Aorta (tissue), 5 donors: Measurements from ENCODE around the gene KIN. TPM values are rescaled to one million over a fixed set of nuclear protein-coding genes. Genes with fewer than 3 reads are reported as not detected.

Experiments used
- ATAC-seq: fragments of 200-7000 bp; cut with Tn5 transposase; one replicate; pipeline ENCODE4 v1.9.1; 2022; ENCODE audit warnings: moderate library complexity; ENCODE audit not compliant: low FRiP score
- DNase-seq, 2 donors: peaks; one replicate each; pipeline ENCODE4 v3.0.0-alpha.2; 2020
- H3K27ac ChIP-seq, 2 donors: one replicate each; pipeline ENCODE4 v1.5.1; 2013; ENCODE audit warnings: low read length in 2 of 2, mild to moderate bottlenecking in 2 of 2, moderate library complexity in 2 of 2, control low read depth in 1 of 2, inconsistent platforms in 1 of 2, low read depth in 1 of 2
- H3K27me3 ChIP-seq, 2 donors: one replicate each; pipeline ENCODE4 v1.6.1; 2013; ENCODE audit warnings: control low read depth in 1 of 2, low read length in 1 of 2, mild to moderate bottlenecking in 1 of 2, moderate library complexity in 1 of 2; ENCODE audit not compliant: insufficient read depth in 2 of 2, control insufficient read depth in 1 of 2
- H3K36me3 ChIP-seq, 2 donors: one replicate each; pipeline ENCODE4 v1.6.1; 2013; ENCODE audit warnings: control low read depth in 1 of 2, low read length in 1 of 2, mild to moderate bottlenecking in 1 of 2; ENCODE audit not compliant: insufficient read depth in 2 of 2, control insufficient read depth in 1 of 2
- H3K4me1 ChIP-seq, 2 donors: one replicate each; pipeline ENCODE4 v1.6.1; 2013; ENCODE audit warnings: low read length in 2 of 2, control low read depth in 1 of 2, mild to moderate bottlenecking in 1 of 2, moderate library complexity in 1 of 2; ENCODE audit not compliant: insufficient read depth in 2 of 2, control insufficient read depth in 1 of 2
- H3K4me3 ChIP-seq, 2 donors: one replicate each; pipeline ENCODE4 v1.5.1; 2013; ENCODE audit warnings: low read length in 2 of 2, control low read depth in 1 of 2, mild to moderate bottlenecking in 1 of 2
- H3K9me3 ChIP-seq: one replicate; pipeline ENCODE4 v1.6.1; 2013; ENCODE audit warnings: mild to moderate bottlenecking, low read length; ENCODE audit not compliant: control insufficient read depth
- WGBS, 2 donors: extraction: QIAGEN DNeasy Blood & Tissue Kit; methylation state at CpG; one replicate each; pipeline ENCODE4 v1.1.7; 2013; 5-methylcytosine and 5-hydroxymethylcytosine counted together
- intact Hi-C, 2 donors: fragments of 100-400 bp; cut with DNase I; formaldehyde crosslinking; loops; one replicate each; pipeline versions ENCODE4 v1.14.2 to v1.15.0; 2022
- long read RNA-seq, 2 donors: library from polyadenylated mRNA; unstranded; transcript quantifications; one replicate each; pipeline ENCODE4 v2.0.0, GENCODE V29; 2020 to 2021
- polyA plus RNA-seq, 2 donors: library from polyadenylated mRNA; stranded (reverse); fragments of 200-250 nt; gene quantifications; one replicate each; pipeline ENCODE4 v1.2.3, GENCODE V29; 2013
- total RNA-seq, 2 donors: library from RNA; stranded (reverse); fragmentation: NEBNext Ultra II Directional; extraction: Animal tissue kit (Norgen Biotek cat#: 25700); gene quantifications; one replicate each; pipeline ENCODE4 v1.2.1, GENCODE V29; 2021
- donor health status: healthy with polysubstance abuse.
- donor health status: Bipolar disorder and iron deficiency.
- donor health status: DM: no; HTN: no; CAD: no.
- donor health status: DM: no; HTN: no; CAD: no.
- donor health status: DM: yes; HTN: yes; CAD: no.

KIN gene
- total RNA-seq (10 to 100 TPM; 13.4 TPM), polyA plus RNA-seq (1 to 10 TPM; 2.3 to 9.3 TPM)
- long read RNA-seq, donor 1, full-length matches to known transcripts: 6 of 16 reads
- long read RNA-seq, donor 1, partial matches to known transcripts: 5 of 16 reads
- long read RNA-seq, donor 1, other reads (novel, unspliced or antisense): 5 of 16 reads
- long read RNA-seq, donor 2, full-length matches to known transcripts: 3 of 5 reads
- long read RNA-seq, donor 2, partial matches to known transcripts: 1 of 5 reads
- long read RNA-seq, donor 2, other reads (novel, unspliced or antisense): 1 of 5 reads

DNA sequence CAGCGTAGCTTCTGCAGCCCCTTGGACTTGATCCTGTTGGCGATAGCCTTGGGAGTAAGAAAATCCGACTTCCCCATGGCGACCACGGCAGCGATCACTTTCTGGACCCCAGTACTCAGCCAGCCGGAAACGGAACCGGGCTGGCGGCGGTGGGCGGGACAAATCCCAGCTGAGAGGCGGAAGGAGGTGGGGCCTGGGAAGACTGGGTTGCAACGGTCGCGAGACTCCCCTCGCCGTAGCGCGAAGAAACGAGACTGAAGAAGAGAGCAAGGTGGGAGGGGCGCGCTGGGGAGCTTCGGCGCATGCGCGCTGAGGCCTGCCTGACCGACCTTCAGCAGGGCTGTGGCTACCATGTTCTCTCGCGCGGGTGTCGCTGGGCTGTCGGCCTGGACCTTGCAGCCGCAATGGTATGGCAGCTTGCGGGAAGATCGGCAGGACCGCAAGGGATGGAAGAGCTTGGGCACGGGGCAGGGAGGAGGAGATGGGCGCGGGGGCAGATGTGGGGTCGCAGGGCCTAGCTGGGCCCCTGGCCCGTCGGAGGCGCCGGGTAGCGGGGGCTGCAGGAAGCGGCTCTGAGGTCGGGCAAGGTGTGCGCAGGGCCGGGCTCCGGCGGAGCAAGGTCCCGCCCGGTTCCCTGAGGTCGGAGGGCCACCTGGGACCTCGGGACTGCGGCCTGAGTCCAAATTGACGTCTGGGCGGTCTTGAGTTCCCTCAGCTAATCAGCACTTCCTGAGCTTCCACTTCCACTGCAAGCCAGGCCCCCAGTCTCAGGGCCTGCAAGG lies at the start of gene KIN, which contains the start of gene ATP5F1C:
KIN (minus strand) TSS at position 137 of the 782 bp plus-strand sequence; CDS start at position 77, 60 bp downstream.
ATP5F1C (plus strand) TSS at position 321 of the 782 bp plus-strand sequence; CDS start at position 352, 31 bp downstream.
- no peaks in the 10 kb centered on the region for H3K36me3 ChIP-seq
- DNase-seq (peak; percentile 99), ATAC-seq (peak; percentile 100)
- peak within 1 kb of the TSS; percentile 76 to 92 for H3K4me3 ChIP-seq
- H3K9me3 ChIP-seq: no peaks in the 10 kb centered on the region
- no peaks in the 10 kb centered on the region for H3K27me3 ChIP-seq
- intact Hi-C loops: loop anchor here (1.0 to 10.0 kb wide), 3 partner anchors 30 to 93 kb away; partner anchors contain the start of gene TAF3 (in 2 of the 2)
- peak within 1 kb of the TSS in 1 of 2 donors; percentile 16 for H3K27ac ChIP-seq
- WGBS, 2 donors: 0% methylated on average over 59 of the region's 59 CpGs
- H3K4me1 ChIP-seq: peaks cover 0 to 3% of the 10 kb centered on the region in 2 donors

DNA sequence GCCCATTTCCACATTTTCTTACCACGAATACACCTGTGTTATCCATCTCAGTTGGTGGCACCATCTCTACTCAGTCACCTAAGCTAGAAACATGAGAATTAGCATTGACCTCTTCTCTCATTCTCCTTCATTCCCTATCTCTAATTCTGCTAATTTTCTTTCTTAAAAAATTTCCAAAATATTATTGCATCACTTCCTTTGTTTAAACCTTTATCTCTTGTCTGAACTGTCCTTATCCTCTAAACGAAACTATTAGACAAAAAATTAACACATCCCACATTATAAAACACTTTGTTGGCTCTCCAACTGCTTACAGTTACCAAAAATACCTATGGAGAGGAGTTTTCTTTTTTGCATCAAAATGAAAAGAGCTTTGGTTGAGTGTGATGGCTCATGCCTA lies 48.8 kb upstream of the KIN start:
- intact Hi-C loops: no loop called here
- WGBS, 2 donors: 91 to 94% methylated on average over 2 of the region's 2 CpGs

GRCh38 chr10:7834262-7834661 lies 46.5 kb upstream of the KIN start:
- Histone ChIP-seq H3K27me3 (no peaks in the 10 kb centered on the region), H3K36me3 (no peaks in the 10 kb centered on the region), H3K4me1 (no peaks in the 10 kb centered on the region), H3K9me3 (no peaks in the 10 kb centered on the region), H3K4me3 (no peak overlapping the region), H3K27ac (no peak overlapping the region)
- ATAC-seq (no peak), DNase-seq (no peak)
- intact Hi-C loops: no loop called here
- WGBS, 2 donors: 93 to 94% methylated on average over 3 of the region's 3 CpGs

More for the DNA sequence above, 48.8 kb upstream of the KIN start:
- Histone ChIP-seq H3K9me3 (no peaks in the 10 kb centered on the region), H3K4me1 (no peaks in the 10 kb centered on the region), H3K27ac (no peak overlapping the region), H3K4me3 (no peak overlapping the region), H3K27me3 (no peaks in the 10 kb centered on the region), H3K36me3 (no peaks in the 10 kb centered on the region)
- ATAC-seq (no peak), DNase-seq (no peak)

GRCh38 chr10:7833210-7833609 lies 45.4 kb upstream of the KIN start:
- no peaks in the 10 kb centered on the region for H3K4me1 ChIP-seq
- no peaks in the 10 kb centered on the region for H3K9me3 ChIP-seq
- no peaks in the 10 kb centered on the region for H3K27me3 ChIP-seq
- H3K36me3 ChIP-seq: no peaks in the 10 kb centered on the region
- DNase-seq (no peak), ATAC-seq (no peak)
- no peak overlapping the region for H3K4me3 ChIP-seq
- intact Hi-C loops: no loop called here
- no peak overlapping the region for H3K27ac ChIP-seq

DNA sequence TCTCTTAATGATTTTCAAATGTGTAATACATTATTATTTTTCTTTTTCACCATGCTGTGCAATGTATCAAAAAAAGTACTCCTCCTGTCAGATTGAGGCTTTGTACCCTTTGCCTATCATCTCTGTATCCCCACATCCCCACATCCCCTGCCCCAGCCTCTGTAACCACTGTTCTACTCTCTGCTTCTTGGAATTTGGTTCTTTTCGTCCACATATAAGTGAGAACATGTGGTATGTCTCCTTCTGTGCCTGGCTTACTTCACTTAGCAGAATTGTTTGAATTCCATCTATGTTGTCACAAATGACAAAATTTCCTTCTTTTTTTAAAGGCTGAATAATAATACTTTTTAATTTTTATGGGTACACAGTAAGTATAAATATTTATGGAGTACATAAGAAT lies 44.3 kb upstream of the KIN start:
- Histone ChIP-seq H3K36me3 (no peaks in the 10 kb centered on the region), H3K4me1 (no peaks in the 10 kb centered on the region), H3K4me3 (no peak overlapping the region), H3K9me3 (no peaks in the 10 kb centered on the region), H3K27ac (no peak overlapping the region), H3K27me3 (no peaks in the 10 kb centered on the region)
- 11 to 15% methylated on average over 1 of the region's 1 CpG for WGBS, 2 donors
- DNase-seq (no peak), ATAC-seq (no peak)
- intact Hi-C loops: no loop called here

DNA sequence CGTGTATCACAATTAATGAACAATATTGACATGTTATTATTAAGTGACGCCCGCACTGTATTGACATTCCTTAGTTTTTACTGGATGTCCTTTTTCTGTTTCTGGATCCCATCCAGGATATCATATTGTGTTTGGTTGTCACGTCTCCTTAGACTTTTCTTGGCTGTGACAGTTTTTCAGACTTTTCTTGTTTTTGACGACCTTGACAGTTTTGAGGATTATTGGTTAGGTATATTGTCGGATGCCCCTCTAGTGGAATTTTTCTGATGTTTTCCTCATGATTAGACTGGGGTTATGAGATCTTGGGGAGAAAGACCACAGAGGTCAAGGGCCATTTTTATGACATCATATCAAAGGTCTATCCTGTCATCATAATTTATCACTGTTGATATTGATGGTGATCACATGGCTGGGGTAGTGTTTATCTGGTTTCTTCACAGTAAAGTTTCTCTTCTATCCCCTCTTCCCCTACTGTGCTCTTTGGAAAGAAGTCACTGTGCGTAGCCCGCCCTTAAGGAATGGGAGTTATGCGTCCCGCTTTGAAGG lies 41.6 kb upstream of the KIN start:
- ATAC-seq: no peak

GRCh38 chr10:7826971-7827370 lies 39.2 kb upstream of the KIN start:
- Histone ChIP-seq H3K4me3 (no peak overlapping the region), H3K4me1 (no peaks in the 10 kb centered on the region), H3K9me3 (no peaks in the 10 kb centered on the region), H3K27ac (no peak overlapping the region), H3K27me3 (no peaks in the 10 kb centered on the region), H3K36me3 (peaks cover 0 to 4% of the 10 kb centered on the region in 2 donors)
- ATAC-seq: no peak
- intact Hi-C loops: no loop called here
- 66 to 77% methylated on average over 4 of the region's 4 CpGs for WGBS, 2 donors
- DNase-seq: no peak

More for the DNA sequence above, 41.6 kb upstream of the KIN start:
- intact Hi-C loops: no loop called here
- Histone ChIP-seq H3K4me1 (no peaks in the 10 kb centered on the region), H3K4me3 (no peak overlapping the region), H3K27ac (no peak overlapping the region), H3K27me3 (no peaks in the 10 kb centered on the region), H3K36me3 (peaks cover 0 to 4% of the 10 kb centered on the region in 2 donors), H3K9me3 (no peaks in the 10 kb centered on the region)
- DNase-seq: no peak
- 86 to 90% methylated on average over 10 of the region's 10 CpGs for WGBS, 2 donors

DNA sequence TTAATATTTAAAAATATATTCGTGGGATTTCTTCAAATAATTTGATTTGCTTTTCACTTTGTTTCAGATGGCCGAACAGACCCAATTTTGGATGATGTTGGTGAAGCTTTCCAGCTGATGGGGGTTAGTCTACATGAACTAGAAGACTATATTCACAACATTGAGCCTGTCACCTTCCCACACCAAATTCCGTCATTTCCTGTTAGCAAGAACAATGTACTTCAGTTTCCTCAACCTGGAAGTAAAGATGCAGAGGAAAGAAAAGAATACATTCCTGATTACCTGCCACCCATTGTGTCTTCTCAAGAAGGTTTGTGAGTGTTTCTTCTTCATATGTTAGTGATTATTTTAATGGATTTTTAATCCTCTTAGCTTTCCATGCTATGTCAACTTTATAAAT lies 36.5 kb upstream of the KIN start:
- no peaks in the 10 kb centered on the region for H3K9me3 ChIP-seq
- no peaks in the 10 kb centered on the region for H3K27me3 ChIP-seq
- no peaks in the 10 kb centered on the region for H3K4me1 ChIP-seq
- WGBS, 2 donors: 75 to 93% methylated on average over 3 of the region's 3 CpGs
- DNase-seq (no peak), ATAC-seq (no peak)
- intact Hi-C loops: no loop called here
- H3K4me3 ChIP-seq: no peak overlapping the region
- H3K27ac ChIP-seq: no peak overlapping the region
- H3K36me3 ChIP-seq: peaks cover 0 to 4% of the 10 kb centered on the region in 2 donors
